Muscle of back (tissue), 11 donors: ENCODE measurements around the gene RFX3. TPM values are rescaled to one million over a fixed set of nuclear protein-coding genes. Genes with fewer than 3 reads are reported as not detected.
A peak's percentile ranks its signal among the peaks of the same experiment; 100 is the strongest.

ENCODE experiments used
- DNase-seq, 3 donors: peaks; one replicate each; pipeline versions ENCODE4 v3.0.0 to v3.0.0-alpha.2; 2013
- polyA plus RNA-seq, 10 donors: library from polyadenylated mRNA; unstranded; fragments of 120-200 nt; gene quantifications; one replicate each; pipeline ENCODE4 v1.2.1, GENCODE V29; 2013; ENCODE audit not compliant: insufficient read length in 10 of 10

RFX3 gene
- polyA plus RNA-seq, 10 donors = 3.3 to 7.3 (median 5.7) TPM

GRCh38 chr9:3235497-3235896 lies 290.3 kb downstream of the RFX3 start:
- DNase-seq = no peak

DNA sequence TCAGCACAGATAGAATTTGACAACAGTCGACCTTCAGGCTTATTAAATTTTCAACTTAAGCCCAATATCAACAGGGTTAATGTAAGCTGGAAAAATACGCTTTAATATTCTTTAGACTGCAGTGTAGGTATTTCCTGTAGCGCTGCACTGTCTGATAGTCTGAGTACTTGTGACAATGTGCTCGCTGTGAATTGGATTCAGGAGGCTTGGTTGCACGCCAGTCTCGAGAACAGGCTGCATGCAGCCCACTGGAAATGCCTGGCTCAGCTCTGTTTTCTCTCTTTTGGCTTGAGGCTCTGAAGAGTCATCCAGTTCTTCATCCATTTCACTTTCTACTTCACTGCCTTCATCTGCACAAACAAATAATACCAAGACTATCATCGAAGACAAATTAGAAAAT lies 300.9 kb downstream of the RFX3 start:
- peak in 2 of 3 donors; percentile 66 to 76 for DNase-seq

GRCh38 chr9:3215658-3216057 lies 310.1 kb downstream of the RFX3 start:
- DNase-seq = no peak

- DNase-seq = no peak
These were observed 311.1 kb downstream of the RFX3 start for GRCh38 chr9:3214741-3215140.

- no peak for DNase-seq
These were observed 320.2 kb downstream of the RFX3 start for GRCh38 chr9:3205421-3206095.

GRCh38 chr9:3200331-3200774 lies 325.4 kb downstream of the RFX3 start:
- peak in 1 of 3 donors; percentile 21 for DNase-seq

GRCh38 chr9:3193791-3194190 lies 332.0 kb downstream of the RFX3 start:
- peak in 2 of 3 donors; percentile 30 to 54 for DNase-seq

GRCh38 chr9:3191715-3192114 lies 334.1 kb downstream of the RFX3 start:
- DNase-seq = no peak

DNA sequence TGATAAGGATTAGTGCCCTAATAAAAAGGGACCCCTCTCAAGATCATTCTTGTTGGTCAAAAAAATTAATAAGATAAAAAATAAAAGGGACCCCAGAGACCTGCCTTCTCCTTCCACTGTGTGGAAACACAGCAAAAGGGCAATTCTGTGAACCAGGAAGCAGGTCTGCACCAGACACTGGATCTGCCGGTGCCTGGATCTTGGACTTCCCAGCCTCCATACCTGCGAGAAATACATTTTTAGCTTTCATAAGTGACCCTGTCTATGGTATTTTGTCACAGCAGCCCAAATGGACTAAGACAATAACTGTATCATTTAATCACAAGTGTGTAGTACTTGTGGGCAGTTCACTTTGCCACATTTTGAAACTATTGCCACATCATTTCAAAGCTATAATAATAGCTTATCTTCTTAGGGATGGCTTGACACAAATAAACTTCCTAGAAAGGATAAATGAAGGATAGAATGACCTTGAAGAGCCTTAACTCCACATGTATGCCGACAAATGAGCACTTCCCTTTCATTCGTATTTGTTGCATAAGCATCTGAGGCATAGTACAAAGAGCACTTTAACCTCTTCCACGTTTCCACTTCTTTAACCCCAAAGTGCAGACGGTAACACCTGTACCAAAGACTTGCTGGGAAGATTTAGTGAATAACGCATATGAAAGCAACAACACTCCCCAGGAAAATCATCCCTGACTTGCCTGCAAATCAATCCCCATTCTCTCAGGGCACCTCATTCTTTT lies 336.5 kb downstream of the RFX3 start:
- no peak for DNase-seq

- no peak for DNase-seq
These were observed 339.1 kb downstream of the RFX3 start for GRCh38 chr9:3186751-3187150.

DNA sequence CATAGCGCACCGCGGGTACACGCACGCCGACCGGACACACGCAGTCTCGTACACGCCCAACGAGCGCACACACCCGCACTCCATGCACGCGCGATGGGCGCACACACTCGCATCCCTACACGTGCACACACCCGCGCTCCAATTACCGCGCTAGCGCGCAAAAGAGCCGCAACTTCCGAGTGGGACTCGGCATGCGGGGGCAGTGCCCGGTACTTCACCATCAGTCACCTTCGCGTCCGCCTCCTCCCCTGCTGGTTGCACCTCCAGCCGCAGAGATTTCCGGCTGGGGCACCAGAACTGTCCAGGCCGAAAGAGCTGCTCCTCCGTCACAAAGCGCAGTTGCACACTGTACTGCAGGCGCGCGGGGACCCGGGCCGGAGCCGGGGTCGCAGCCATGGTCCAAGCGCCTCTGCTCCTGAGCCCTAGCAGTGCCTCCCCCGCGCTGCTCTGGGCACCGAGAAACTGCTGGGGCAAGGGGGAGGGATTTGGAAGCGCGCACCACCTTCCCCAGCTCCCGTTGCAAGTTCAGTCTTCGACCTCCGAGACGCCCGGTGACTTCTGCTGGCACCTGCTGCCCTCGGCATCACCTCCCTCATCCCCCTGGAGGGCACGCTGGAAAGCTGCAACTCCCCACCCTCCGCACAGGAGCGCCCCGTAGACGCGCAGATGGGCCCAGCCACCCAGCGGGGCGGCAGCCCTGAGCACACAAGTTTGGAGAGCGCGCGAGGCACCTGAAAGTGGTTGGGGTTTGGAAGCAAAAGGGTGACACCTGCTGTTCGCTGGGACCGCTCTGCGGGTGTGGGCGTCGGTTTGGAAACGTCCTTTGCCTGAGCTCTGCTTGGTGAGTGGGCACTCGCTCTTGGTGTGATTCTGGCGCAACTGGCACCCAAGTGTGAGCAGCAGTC lies 344.5 kb downstream of the RFX3 start:
- peak; percentile 16 to 74 (median 56) for DNase-seq

- no peak for DNase-seq
These were observed 345.1 kb downstream of the RFX3 start for GRCh38 chr9:3180696-3181048.

GRCh38 chr9:3179711-3180110 lies 346.1 kb downstream of the RFX3 start:
- peak in 2 of 3 donors; percentile 6 to 32 for DNase-seq

DNA sequence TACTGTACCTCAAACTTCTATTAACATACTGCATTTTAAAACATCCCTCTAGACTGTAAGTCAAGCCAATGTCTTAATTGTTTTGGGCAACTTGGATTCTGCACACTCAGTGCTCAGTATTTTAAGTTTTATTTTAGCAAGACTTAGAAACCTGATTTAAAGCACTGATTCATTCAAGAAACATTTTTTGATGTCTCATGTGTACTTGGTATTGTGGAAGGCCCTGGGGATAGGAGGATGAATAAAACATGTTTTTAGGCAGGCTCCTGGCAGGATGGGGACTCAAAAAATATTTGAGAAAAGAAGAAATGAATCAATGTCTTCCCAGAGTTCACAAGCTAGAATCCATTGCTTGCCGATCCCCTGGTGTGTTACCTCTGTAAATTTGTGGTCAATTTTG lies 347.9 kb downstream of the RFX3 start:
- DNase-seq = peak; percentile 8 to 22 (median 18)

GRCh38 chr9:3177146-3177761 lies 348.5 kb downstream of the RFX3 start:
- no peak for DNase-seq

DNA sequence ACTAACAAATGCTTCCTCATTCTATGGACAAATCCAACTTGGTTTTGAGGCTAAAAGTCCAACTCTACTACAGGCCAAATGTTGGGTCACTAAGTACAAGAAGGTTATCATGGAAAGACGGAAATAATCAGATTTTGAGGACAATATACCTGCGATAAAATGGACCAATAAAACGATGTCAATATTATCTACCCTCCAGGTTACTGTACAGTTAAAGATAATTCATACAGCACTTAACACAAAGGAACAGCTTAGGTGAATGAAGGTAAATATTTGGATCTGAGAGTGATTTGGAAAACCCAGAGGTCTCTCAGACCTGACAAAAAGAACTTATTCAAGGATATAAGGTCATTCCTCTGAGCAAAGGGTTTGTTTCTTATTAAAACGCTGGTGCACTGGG lies 352.4 kb downstream of the RFX3 start:
- DNase-seq = no peak

DNA sequence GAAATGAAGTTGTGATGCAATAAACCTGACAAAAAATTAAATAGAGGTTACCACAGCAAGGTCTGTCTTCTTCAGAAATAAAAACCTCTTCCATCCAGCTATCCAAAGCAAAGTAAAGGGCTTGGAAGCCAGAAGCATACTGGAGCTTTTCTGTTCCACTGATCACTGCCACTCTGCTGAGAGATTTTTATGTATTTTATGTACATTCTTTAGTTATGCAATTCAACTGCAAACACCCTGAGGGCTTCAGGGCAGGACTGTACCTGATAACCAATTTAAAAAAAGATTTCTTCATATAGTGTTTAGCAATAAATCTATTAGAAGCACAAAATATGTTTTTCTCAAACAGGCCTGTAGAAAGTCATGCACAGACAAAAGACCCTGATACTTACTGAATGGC lies 355.0 kb downstream of the RFX3 start:
- no peak for DNase-seq
